Karpas-422 (cell line): ENCODE results near the gene CEP85. TPM values are rescaled to one million over a fixed set of nuclear protein-coding genes. Genes with fewer than 3 reads are reported as not detected.
A peak's percentile ranks its signal among the peaks of the same experiment; 100 is the strongest.

Experiments
- DNase-seq: peaks from one replicate; pipeline ENCODE4 v3.0.0-alpha.2; 2015
- H2AFZ ChIP-seq: fragments of 200-600 bp; sonication (generic); 2 replicates; pipeline ENCODE4 v1.6.1; 2014; ENCODE audit warnings: antibody characterized with exemption, low read length, mixed read lengths
- H3K27ac ChIP-seq: fragments of 200-600 bp; sonication (generic); 2 replicates; pipeline ENCODE4 v1.5.1; 2014; ENCODE audit warnings: mild to moderate bottlenecking, low read length, moderate library complexity
- H3K27me3 ChIP-seq: fragments of 200-600 bp; sonication (generic); 2 replicates; pipeline ENCODE4 v1.6.1; 2014; ENCODE audit warnings: low read length, mixed read lengths
- H3K36me3 ChIP-seq: fragments of 200-600 bp; sonication (generic); 2 replicates; pipeline ENCODE4 v1.6.1; 2014; ENCODE audit warnings: low read length, mixed read lengths; ENCODE audit not compliant: insufficient read depth
- H3K4me1 ChIP-seq: fragments of 200-600 bp; sonication (generic); 2 replicates; pipeline ENCODE4 v1.6.1; 2014; ENCODE audit warnings: mild to moderate bottlenecking, low read length, mixed read lengths
- H3K4me2 ChIP-seq: fragments of 200-600 bp; sonication (generic); 2 replicates; pipeline ENCODE4 v1.6.1; 2014; ENCODE audit warnings: low read length, low read depth, mild to moderate bottlenecking; ENCODE audit not compliant: poor library complexity, severe bottlenecking
- H3K4me3 ChIP-seq: fragments of 200-600 bp; sonication (generic); 2 replicates; pipeline ENCODE4 v1.5.1; 2014; ENCODE audit warnings: mild to moderate bottlenecking, antibody characterized with exemption, low read length, mixed read lengths
- H3K79me2 ChIP-seq: fragments of 200-600 bp; sonication (generic); 2 replicates; pipeline ENCODE4 v1.6.1; 2014; ENCODE audit warnings: mild to moderate bottlenecking, low read length, mixed read lengths
- H3K9ac ChIP-seq: fragments of 200-600 bp; sonication (generic); 2 replicates; pipeline ENCODE4 v1.6.0; 2014; ENCODE audit warnings: low read length
- H3K9me2 ChIP-seq: fragments of 200-600 bp; sonication (generic), shearing (Covaris generic); replicated peaks from 2 replicates; pipeline ENCODE4 v1.6.0; 2014; ENCODE audit warnings: mild to moderate bottlenecking, low read length, moderate library complexity; ENCODE audit not compliant: insufficient read depth
- H3K9me3 ChIP-seq: fragments of 300-700, 200-600 bp; sonication (generic); 2 replicates; pipeline ENCODE4 v1.6.1; 2014; ENCODE audit warnings: low read length, mixed read lengths
- H4K20me1 ChIP-seq: fragments of 200-600 bp; sonication (generic); 2 replicates; pipeline ENCODE4 v1.6.1; 2014; ENCODE audit warnings: mild to moderate bottlenecking, antibody characterized with exemption, low read length, low read depth; ENCODE audit not compliant: insufficient read depth
- total RNA-seq: library from RNA; depleted of rRNA; stranded (reverse); fragments of >200 nt; shearing (Covaris generic); gene quantifications from 2 replicates; pipeline ENCODE4 v1.2.3, GENCODE V29; 2014; ENCODE audit warnings: low replicate concordance

Gene CEP85
- total RNA-seq, 1 experiment from 2014 or later, result 23.8 TPM

DNA sequence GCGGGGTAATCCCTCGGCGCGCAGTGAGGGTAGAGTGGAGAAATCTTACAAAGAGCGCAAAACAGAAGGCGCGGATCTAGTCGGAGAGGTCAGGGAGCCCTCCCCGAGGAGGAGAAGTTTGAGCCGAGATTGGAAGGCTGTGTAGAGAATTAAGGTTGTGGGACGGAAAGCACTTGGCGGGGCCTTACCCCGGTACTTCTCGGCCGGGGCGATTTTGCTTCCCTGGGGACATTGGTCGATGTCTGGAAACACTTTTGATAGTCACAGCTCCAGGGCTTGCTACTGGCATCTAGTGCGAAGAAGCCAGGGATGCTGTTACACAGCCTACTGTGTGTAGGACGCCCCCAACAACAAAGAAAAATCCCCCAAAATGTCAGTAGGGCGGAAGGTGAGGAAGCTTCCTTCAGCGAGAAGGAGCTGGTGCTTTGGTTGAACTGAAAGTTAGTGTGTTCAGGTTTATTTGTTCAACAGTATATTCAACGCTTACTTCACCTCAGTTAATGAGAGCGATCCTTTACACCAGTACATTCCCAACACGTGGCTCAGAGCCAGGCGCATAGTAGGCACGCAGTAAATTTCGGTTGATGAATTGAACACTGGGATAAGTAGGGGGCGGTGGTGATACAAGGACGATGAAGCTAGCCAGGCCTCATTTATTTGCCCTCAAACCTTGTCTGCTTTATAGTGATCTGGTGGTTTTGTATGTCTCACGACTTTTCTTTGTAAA lies 807 bp downstream of the CEP85 start:
- H3K9ac ChIP-seq, result peak overlapping the region; percentile 95
- H3K36me3 ChIP-seq, result peaks cover 11% of the 10 kb centered on the region
- H3K4me3 ChIP-seq, result peak overlapping the region; percentile 96
- peaks cover 34% of the 10 kb centered on the region for H3K4me1 ChIP-seq
- H3K9me2 ChIP-seq, result no peaks in the 10 kb centered on the region
- H3K4me2 ChIP-seq, result peak overlapping the region; percentile 91
- DNase-seq, result peak; percentile 63
- H3K27me3 ChIP-seq, result no peaks in the 10 kb centered on the region
- H3K79me2 ChIP-seq, result peaks cover 56% of the 10 kb centered on the region
- H3K27ac ChIP-seq, result peak overlapping the region; percentile 61
- H2AFZ ChIP-seq, result peak overlapping the region; percentile 90
- peaks cover 5% of the 10 kb centered on the region; the same call in 1 of the 2 replicates for H4K20me1 ChIP-seq
- no peaks in the 10 kb centered on the region for H3K9me3 ChIP-seq

DNA sequence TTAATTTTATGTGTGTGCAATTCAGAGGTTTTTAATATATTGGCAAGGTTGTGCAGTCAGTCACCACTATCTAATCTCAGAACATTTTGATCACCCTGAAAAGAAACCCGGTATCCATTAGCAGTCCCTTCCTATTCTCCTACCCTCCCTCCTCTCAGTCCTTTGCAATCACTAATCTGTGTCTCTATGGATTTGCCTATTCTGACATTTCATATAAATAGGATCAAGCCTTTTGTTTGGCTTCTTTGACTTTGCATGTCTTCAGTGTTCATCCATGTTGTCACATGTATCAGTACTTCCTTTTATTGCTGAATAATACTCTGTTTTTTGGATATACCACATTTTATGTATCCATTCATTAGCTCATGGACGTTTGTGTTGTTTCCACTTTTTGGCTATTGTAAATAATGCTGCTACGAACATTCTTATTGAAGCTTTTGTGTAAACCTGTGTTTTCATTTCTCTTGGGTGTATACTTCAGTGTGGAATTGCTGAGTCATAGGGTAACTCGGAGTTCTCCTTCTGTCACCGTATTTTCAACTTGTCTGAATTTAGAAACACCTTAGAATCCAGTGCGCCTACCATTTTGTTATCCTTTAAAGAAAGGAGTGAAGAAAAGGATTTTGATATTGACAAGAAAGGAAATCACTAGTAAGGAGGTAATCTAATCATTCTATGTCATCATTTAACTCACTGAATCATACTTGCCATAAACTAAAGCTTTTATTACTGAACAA lies 3.4 kb downstream of the CEP85 start:
- H3K4me2 ChIP-seq, result peak overlapping the region; percentile 91
- H3K79me2 ChIP-seq, result peaks cover 77% of the 10 kb centered on the region
- H3K9me3 ChIP-seq, result no peaks in the 10 kb centered on the region
- H4K20me1 ChIP-seq, result peaks cover 5% of the 10 kb centered on the region; the same call in 1 of the 2 replicates
- peak overlapping the region; percentile 52 for H3K27ac ChIP-seq
- no peak for DNase-seq
- no peaks in the 10 kb centered on the region for H3K27me3 ChIP-seq
- peak overlapping the region; percentile 96; the same call in 1 of the 2 replicates for H3K4me3 ChIP-seq
- H2AFZ ChIP-seq, result no peak overlapping the region
- no peak overlapping the region for H3K9ac ChIP-seq
- no peaks in the 10 kb centered on the region for H3K9me2 ChIP-seq
- H3K4me1 ChIP-seq, result peaks cover 34% of the 10 kb centered on the region
- peaks cover 13% of the 10 kb centered on the region for H3K36me3 ChIP-seq

DNA sequence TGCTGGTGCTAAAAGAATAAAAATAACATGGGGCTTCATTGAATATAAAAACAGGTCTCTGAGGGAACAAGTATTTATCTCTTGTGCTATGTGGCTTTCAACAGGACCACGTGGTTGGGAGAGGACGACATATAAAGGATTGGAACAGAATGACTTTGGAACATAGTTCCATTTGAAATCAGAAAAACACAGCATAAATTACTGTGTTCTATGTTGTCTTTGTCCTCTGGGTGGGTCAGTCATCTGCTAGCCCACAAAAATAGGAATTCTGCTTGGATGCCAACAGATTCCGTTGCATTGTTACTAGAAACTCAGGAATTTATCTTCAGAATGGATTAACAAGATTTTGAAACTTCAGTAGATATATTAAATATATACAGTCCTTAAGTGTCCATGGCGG lies 5.9 kb downstream of the CEP85 start:
- Histone ChIP-seq H3K9me3 (no peaks in the 10 kb centered on the region), H2AFZ (no peak overlapping the region), H3K4me3 (no peak overlapping the region), H3K27ac (no peak overlapping the region), H3K9ac (no peak overlapping the region), H3K36me3 (peaks cover 25% of the 10 kb centered on the region), H3K79me2 (peaks cover 93% of the 10 kb centered on the region), H3K4me2 (no peak overlapping the region), H3K4me1 (peaks cover 29% of the 10 kb centered on the region), H3K27me3 (no peaks in the 10 kb centered on the region), H3K9me2 (no peaks in the 10 kb centered on the region), H4K20me1 (peaks cover 7% of the 10 kb centered on the region; the same call in 1 of the 2 replicates)
- DNase-seq, result no peak

DNA sequence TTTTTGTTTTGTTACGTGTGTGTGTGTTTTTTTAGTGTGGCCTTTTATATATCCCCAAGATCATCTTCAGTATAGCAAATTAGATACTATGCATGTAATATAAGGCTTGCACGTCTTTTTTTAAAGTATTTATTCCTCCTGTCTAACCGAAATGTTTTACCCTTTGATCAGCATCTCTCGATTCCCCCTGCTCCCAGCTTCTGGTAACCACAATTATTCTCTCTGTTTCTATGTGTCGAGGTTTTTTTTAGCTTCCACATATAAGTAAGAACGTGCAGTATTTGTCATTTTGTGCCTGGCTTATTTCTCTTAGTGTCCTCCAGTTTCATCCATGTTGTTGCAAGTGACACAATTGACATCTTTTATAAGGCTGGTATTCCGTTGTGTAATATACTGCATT lies 18.7 kb downstream of the CEP85 start:
- no peak for DNase-seq
- H3K9ac ChIP-seq, result no peak overlapping the region
- H3K4me3 ChIP-seq, result no peak overlapping the region
- peaks cover 17% of the 10 kb centered on the region for H3K36me3 ChIP-seq
- no peaks in the 10 kb centered on the region for H3K27me3 ChIP-seq
- no peaks in the 10 kb centered on the region for H3K9me2 ChIP-seq
- peaks cover 71% of the 10 kb centered on the region for H3K79me2 ChIP-seq
- H3K4me1 ChIP-seq, result peaks cover 27% of the 10 kb centered on the region
- H4K20me1 ChIP-seq, result no peaks in the 10 kb centered on the region
- H3K4me2 ChIP-seq, result no peak overlapping the region
- H2AFZ ChIP-seq, result no peak overlapping the region
- H3K27ac ChIP-seq, result no peak overlapping the region
- H3K9me3 ChIP-seq, result no peaks in the 10 kb centered on the region

DNA sequence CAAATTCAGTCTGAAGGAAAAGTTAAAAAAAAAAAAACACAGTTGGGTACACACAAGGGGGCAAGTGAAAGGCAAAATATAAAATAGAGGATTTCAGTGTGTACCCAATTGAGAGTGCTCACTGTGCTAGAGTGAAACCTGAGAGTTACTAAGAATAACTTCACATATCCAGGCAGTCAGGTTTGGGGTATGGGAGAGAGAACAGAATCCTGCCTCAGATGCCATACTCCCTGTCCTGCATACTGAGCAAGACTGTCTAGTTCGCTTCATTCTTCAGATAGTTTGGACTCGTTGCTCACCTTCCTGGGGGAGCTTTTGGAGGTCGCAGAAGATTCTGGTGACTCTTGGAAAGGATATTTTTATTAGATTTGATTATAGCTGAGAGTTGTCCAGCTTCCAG lies 20.4 kb downstream of the CEP85 start:
- Histone ChIP-seq H3K36me3 (peaks cover 24% of the 10 kb centered on the region), H2AFZ (no peak overlapping the region), H3K9me2 (no peaks in the 10 kb centered on the region), H3K9me3 (no peaks in the 10 kb centered on the region), H3K4me1 (peaks cover 27% of the 10 kb centered on the region), H4K20me1 (no peaks in the 10 kb centered on the region), H3K9ac (no peak overlapping the region), H3K4me2 (no peak overlapping the region), H3K79me2 (peaks cover 59% of the 10 kb centered on the region), H3K27ac (peak overlapping the region; percentile 17; the same call in 1 of the 2 replicates), H3K27me3 (no peaks in the 10 kb centered on the region), H3K4me3 (no peak overlapping the region)
- no peak for DNase-seq

DNA sequence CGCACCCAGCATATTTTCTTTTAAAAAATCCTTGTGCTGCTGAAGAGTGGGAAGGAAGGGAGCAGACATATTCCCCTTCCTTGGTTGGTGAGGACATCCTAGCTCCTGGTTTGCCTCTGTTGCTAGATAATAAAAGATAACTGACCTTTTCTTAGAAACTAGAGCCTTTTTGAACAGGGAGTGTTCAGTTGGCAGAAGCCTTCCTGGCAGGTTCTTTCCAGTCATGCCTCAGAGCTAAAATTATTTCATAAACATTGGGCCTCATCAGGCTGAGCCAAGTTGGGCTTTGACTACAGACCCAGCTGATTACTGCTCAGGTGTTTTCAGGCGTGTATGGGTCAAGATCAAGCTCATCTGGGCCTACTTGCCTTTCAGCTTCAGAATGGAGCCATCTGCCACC lies 23.2 kb downstream of the CEP85 start:
- Histone ChIP-seq H4K20me1 (no peaks in the 10 kb centered on the region), H3K9me3 (no peaks in the 10 kb centered on the region), H3K36me3 (peaks cover 37% of the 10 kb centered on the region), H3K4me2 (no peak overlapping the region), H3K4me1 (peaks cover 27% of the 10 kb centered on the region), H3K27ac (no peak overlapping the region), H3K4me3 (no peak overlapping the region), H3K27me3 (no peaks in the 10 kb centered on the region), H3K9ac (no peak overlapping the region), H3K79me2 (peaks cover 40% of the 10 kb centered on the region), H2AFZ (no peak overlapping the region), H3K9me2 (no peaks in the 10 kb centered on the region)
- DNase-seq, result no peak

DNA sequence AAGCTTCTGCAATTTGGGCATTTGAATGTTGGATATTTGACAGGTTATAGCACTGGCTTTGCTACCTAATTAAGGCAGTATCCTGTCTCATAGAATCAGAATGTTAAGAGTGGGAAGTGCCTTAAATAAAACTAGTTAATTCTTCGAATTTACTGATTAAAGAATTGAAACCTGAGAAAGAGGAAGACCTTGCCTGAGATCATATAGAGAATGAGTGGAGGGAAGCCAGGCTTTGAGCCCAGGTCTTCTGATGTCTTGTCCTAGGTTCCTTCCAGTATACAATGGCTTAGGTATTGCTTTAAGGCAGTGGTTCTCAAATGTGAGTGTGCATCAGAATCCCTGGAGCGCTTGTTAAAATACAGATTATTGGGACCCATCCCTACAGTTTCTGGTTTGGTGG lies 25.0 kb downstream of the CEP85 start:
- peaks cover 39% of the 10 kb centered on the region for H3K36me3 ChIP-seq
- no peak overlapping the region for H3K27ac ChIP-seq
- H3K9me3 ChIP-seq, result no peaks in the 10 kb centered on the region
- peaks cover 27% of the 10 kb centered on the region for H3K79me2 ChIP-seq
- peaks cover 23% of the 10 kb centered on the region for H3K4me1 ChIP-seq
- no peak for DNase-seq
- H2AFZ ChIP-seq, result no peak overlapping the region
- H3K9me2 ChIP-seq, result no peaks in the 10 kb centered on the region
- H3K4me3 ChIP-seq, result no peak overlapping the region
- no peak overlapping the region for H3K4me2 ChIP-seq
- no peaks in the 10 kb centered on the region for H3K27me3 ChIP-seq
- no peaks in the 10 kb centered on the region for H4K20me1 ChIP-seq
- no peak overlapping the region for H3K9ac ChIP-seq

DNA sequence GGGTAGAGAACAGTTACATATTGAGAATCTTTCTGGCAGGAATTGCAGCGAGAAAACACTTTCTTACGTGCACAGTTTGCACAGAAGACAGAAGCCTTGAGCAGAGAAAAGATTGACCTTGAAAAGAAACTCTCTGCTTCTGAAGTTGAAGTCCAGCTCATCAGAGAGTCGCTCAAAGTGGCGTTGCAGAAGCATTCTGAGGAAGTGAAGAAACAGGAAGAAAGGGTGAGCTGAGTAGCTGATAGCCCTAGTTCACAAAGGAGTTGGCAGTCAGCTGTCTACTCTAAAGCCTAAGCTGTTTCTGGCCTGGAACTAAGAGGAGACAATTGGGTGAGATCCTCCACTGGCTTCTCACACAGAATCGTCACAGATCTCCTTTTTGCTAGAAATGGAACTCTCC lies 25.6 kb downstream of the CEP85 start:
- H3K36me3 ChIP-seq, result peaks cover 40% of the 10 kb centered on the region
- DNase-seq, result no peak
- H2AFZ ChIP-seq, result no peak overlapping the region
- no peaks in the 10 kb centered on the region for H4K20me1 ChIP-seq
- H3K4me1 ChIP-seq, result peaks cover 17% of the 10 kb centered on the region
- no peak overlapping the region for H3K4me3 ChIP-seq
- H3K79me2 ChIP-seq, result peaks cover 22% of the 10 kb centered on the region
- no peaks in the 10 kb centered on the region for H3K9me2 ChIP-seq
- no peaks in the 10 kb centered on the region for H3K27me3 ChIP-seq
- H3K9ac ChIP-seq, result no peak overlapping the region
- H3K9me3 ChIP-seq, result no peaks in the 10 kb centered on the region
- H3K27ac ChIP-seq, result no peak overlapping the region
- H3K4me2 ChIP-seq, result no peak overlapping the region
